Measurements from ENCODE around the gene L3MBTL4.

DNA sequence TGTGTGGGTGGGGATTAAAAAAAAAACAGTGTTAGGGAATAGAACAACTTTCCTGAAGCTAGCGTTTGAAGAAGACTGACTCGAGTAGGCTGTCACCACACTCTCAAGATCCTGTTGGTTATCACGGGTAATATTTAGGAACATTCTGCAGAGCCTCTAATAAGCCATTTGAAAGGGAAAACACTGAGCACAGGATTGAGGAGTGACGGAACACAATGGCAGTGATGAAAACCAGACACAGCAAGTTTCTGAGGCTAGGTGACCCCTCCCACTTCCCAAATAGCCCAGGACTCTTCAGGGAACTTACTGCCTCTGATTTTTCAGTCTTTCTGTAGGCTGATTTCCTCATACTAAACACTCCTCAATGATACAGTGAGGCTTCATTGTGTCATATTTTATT, 431.2 kb downstream of the L3MBTL4 start:
- TF ChIP-seq, protein P1, sequence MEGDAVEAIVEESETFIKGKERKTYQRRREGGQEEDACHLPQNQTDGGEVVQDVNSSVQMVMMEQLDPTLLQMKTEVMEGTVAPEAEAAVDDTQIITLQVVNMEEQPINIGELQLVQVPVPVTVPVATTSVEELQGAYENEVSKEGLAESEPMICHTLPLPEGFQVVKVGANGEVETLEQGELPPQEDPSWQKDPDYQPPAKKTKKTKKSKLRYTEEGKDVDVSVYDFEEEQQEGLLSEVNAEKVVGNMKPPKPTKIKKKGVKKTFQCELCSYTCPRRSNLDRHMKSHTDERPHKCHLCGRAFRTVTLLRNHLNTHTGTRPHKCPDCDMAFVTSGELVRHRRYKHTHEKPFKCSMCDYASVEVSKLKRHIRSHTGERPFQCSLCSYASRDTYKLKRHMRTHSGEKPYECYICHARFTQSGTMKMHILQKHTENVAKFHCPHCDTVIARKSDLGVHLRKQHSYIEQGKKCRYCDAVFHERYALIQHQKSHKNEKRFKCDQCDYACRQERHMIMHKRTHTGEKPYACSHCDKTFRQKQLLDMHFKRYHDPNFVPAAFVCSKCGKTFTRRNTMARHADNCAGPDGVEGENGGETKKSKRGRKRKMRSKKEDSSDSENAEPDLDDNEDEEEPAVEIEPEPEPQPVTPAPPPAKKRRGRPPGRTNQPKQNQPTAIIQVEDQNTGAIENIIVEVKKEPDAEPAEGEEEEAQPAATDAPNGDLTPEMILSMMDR (IDR thresholded peaks at IDR 0.05), result no peak
- no peak for TF ChIP-seq POLR2A (IDR thresholded peaks at IDR 0.05)
